ENCODE data around the gene ZSCAN29.
"Not testable (repeated sequence)": the region's sequence is repeated elsewhere in the genome, so short reads cannot be mapped to it uniquely, and the experiment has no call there.

Gene ZSCAN29

GRCh38 chr15:43370975-43371974 lies at the start of gene ZSCAN29, which contains the start of gene TUBGCP4:
TSS of gene ZSCAN29 (minus strand) at chr15:43371043. CDS start at chr15:43369913, 1,130 bp downstream.
TSS of gene TUBGCP4 (plus strand) at chr15:43371101. CDS start at chr15:43371355, 254 bp downstream.
- DNase-seq: peak; percentile 88
- in situ Hi-C loops (cut with MboI; ENCODE audit: low pct_unique_long_range_greater_than_20kb, low sequenced_read_pairs): no loop called here

GRCh38 chr15:43420435-43420834 lies 49.6 kb upstream of the ZSCAN29 start:
- DNase-seq: no peak
- in situ Hi-C loops (cut with MboI; ENCODE audit: low pct_unique_long_range_greater_than_20kb, low sequenced_read_pairs): no loop called here

- DNase-seq: no peak
- in situ Hi-C loops (cut with MboI; ENCODE audit: low pct_unique_long_range_greater_than_20kb, low sequenced_read_pairs): no loop called here
Measured at GRCh38 chr15:43414196-43414595, 43.4 kb upstream of the ZSCAN29 start.

- DNase-seq: no peak
- in situ Hi-C loops (cut with MboI; ENCODE audit: low pct_unique_long_range_greater_than_20kb, low sequenced_read_pairs): no loop called here
Measured at GRCh38 chr15:43412096-43412495, 41.3 kb upstream of the ZSCAN29 start.

GRCh38 chr15:43410572-43411214 lies 39.9 kb upstream of the ZSCAN29 start:
- in situ Hi-C loops (cut with MboI; ENCODE audit: low pct_unique_long_range_greater_than_20kb, low sequenced_read_pairs): no loop called here
- no peak for DNase-seq

GRCh38 chr15:43408789-43409188 lies 37.9 kb upstream of the ZSCAN29 start:
- in situ Hi-C loops (cut with MboI; ENCODE audit: low pct_unique_long_range_greater_than_20kb, low sequenced_read_pairs): no loop called here
- DNase-seq: no peak

- in situ Hi-C loops (cut with MboI; ENCODE audit: low pct_unique_long_range_greater_than_20kb, low sequenced_read_pairs): no loop called here
- DNase-seq: no peak
Measured at GRCh38 chr15:43406808-43407207, 36.0 kb upstream of the ZSCAN29 start.

GRCh38 chr15:43406189-43406588 lies 35.3 kb upstream of the ZSCAN29 start:
- in situ Hi-C loops (cut with MboI; ENCODE audit: low pct_unique_long_range_greater_than_20kb, low sequenced_read_pairs): no loop called here
- no peak for DNase-seq

- in situ Hi-C loops (cut with MboI; ENCODE audit: low pct_unique_long_range_greater_than_20kb, low sequenced_read_pairs): no loop called here
- no peak for DNase-seq
Measured at GRCh38 chr15:43404130-43404529, 33.3 kb upstream of the ZSCAN29 start.

GRCh38 chr15:43403616-43404015 lies 32.8 kb upstream of the ZSCAN29 start:
- in situ Hi-C loops (cut with MboI; ENCODE audit: low pct_unique_long_range_greater_than_20kb, low sequenced_read_pairs): no loop called here

GRCh38 chr15:43402255-43402654 lies 31.4 kb upstream of the ZSCAN29 start:
- DNase-seq: no peak
- in situ Hi-C loops (cut with MboI; ENCODE audit: low pct_unique_long_range_greater_than_20kb, low sequenced_read_pairs): no loop called here

More at GRCh38 chr15:43403616-43404015, 32.8 kb upstream of the ZSCAN29 start:
- DNase-seq: no peak

GRCh38 chr15:43393592-43393991 lies 22.7 kb upstream of the ZSCAN29 start:
- DNase-seq; in situ Hi-C loops (cut with MboI; ENCODE audit: low pct_unique_long_range_greater_than_20kb, low sequenced_read_pairs): not testable (repeated sequence)

GRCh38 chr15:43390723-43391122 lies 19.9 kb upstream of the ZSCAN29 start:
- in situ Hi-C loops (cut with MboI; ENCODE audit: low pct_unique_long_range_greater_than_20kb, low sequenced_read_pairs): no loop called here

GRCh38 chr15:43383070-43383469 lies 12.2 kb upstream of the ZSCAN29 start:
- no peak for DNase-seq
- in situ Hi-C loops (cut with MboI; ENCODE audit: low pct_unique_long_range_greater_than_20kb, low sequenced_read_pairs): no loop called here

More at GRCh38 chr15:43390723-43391122, 19.9 kb upstream of the ZSCAN29 start:
- no peak for DNase-seq

GRCh38 chr15:43382310-43382709 lies 11.5 kb upstream of the ZSCAN29 start:
- DNase-seq: no peak
- in situ Hi-C loops (cut with MboI; ENCODE audit: low pct_unique_long_range_greater_than_20kb, low sequenced_read_pairs): no loop called here

GRCh38 chr15:43378601-43379000 lies 7.8 kb upstream of the ZSCAN29 start:
- DNase-seq: no peak
- in situ Hi-C loops (cut with MboI; ENCODE audit: low pct_unique_long_range_greater_than_20kb, low sequenced_read_pairs): no loop called here

GRCh38 chr15:43376017-43376705 lies 5.3 kb upstream of the ZSCAN29 start:
- peak; percentile 39 for DNase-seq
- in situ Hi-C loops (cut with MboI; ENCODE audit: low pct_unique_long_range_greater_than_20kb, low sequenced_read_pairs): no loop called here

- in situ Hi-C loops (cut with MboI; ENCODE audit: low pct_unique_long_range_greater_than_20kb, low sequenced_read_pairs): no loop called here
Measured at GRCh38 chr15:43370310-43370974, 401 bp downstream of the ZSCAN29 start.

GRCh38 chr15:43361313-43361903 lies 9.4 kb downstream of the ZSCAN29 start:
- no peak for DNase-seq

More at GRCh38 chr15:43370310-43370974, 401 bp downstream of the ZSCAN29 start:
- DNase-seq: peak; percentile 44

More at GRCh38 chr15:43361313-43361903, 9.4 kb downstream of the ZSCAN29 start:
- in situ Hi-C loops (cut with MboI; ENCODE audit: low pct_unique_long_range_greater_than_20kb, low sequenced_read_pairs): no loop called here

Data from KBM-7 (cell line).